SKM-1 (cell line): ENCODE measurements around the gene ARHGAP32.
A peak's percentile ranks its signal among the peaks of the same experiment; 100 is the strongest.

Source experiments
- DNase-seq: peaks from one replicate; lab custom pipeline; 2025; ENCODE audit not compliant: unreplicated experiment; lab: John Stamatoyannopoulos, UW

ARHGAP32 gene

DNA sequence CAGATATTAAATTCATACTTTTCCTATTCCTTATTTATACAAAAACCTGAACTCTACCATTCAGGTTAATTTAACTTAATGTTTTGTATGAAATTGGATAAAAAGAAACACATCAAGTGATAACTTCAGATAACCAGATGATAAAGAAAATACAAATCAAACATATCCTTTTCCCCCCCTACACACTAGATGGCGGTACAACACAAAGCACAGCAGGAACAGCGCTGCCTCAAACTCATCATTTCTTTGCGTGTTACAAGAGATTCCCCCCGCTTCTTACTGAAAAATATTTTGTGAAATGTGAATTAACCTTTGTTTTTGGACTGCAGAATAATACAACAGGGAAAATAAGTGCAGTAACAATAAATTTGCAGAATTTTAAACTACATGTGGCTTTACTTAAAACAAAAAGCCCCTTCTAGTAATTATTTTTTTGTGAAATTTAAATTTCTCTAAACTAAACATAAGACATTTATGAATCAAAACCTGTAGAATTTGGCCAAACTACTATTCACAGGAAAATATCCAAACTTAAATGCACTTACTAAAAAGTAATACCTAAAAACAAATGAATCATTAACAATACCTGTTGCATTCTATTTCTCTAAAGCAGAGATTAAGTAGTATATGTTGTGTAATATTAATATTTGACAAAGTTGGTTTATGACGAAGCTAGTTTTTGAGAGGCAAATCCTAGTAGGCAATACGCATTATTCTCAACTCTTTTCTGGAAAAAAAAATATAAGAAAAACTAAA lies 74.4 kb downstream of the ARHGAP32 start:
- DNase-seq = peak; percentile 37

DNA sequence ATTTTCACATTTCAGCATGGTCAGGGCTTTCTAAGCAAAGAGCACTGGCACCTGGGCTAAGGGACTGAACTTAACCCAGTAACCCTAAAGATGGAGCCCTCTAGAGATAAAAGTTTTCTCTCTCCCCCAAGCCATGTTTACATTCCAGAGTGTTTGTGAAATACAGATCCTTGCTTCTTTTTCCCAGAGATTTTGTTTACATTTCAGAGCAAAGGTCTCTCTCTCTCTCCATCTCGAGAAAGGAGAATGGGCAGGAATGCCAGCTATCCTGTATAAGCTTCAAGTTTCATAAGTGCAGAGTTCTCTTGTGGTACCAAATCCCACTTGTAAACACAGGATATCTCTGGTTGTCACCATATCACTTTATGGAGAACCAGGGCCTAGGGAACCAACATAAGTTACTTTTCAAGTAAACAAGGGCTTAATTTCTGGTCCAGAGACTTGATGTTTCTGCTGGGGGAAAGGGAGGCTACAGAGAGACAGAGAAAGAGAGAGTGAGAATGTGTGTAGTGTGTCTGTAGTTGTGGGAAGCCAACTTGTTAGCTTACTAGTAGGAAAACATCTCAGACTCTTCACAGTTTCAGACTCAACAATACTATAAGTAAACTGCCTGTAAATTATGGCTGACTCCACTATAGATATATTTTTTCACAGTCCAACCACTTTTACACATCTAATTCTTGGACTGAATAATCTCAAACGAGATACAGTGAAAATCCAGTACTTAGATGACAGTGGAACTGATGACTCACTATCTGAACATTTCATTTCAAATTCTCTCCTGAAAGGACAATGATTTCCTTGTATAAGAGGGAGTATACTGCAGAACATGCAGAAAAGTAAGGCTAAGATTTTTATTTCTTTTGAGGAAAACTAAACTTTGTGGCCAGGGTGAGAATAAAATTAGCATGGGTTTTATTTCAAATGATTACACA lies 76.2 kb downstream of the ARHGAP32 start:
- DNase-seq = no peak

DNA sequence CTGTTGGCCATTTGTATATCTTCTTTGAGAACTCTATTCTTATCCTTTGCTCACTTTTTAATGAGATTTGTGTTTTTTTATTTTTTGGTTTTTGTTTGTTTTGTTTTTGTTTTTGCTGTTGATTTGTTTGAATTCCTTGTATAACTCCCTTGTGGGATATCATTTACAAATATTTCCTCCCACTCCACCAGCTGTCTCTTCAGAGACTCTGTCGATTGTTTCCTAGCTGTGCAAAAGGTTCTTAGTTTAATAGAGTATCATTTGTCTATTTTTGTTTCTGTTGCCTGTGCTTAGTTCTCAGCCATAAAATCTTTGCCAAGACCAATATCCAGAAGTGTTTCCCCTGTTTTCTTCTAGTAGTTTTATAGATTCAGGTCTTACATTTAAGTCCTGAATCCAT lies 82.4 kb downstream of the ARHGAP32 start:
- no peak for DNase-seq

DNA sequence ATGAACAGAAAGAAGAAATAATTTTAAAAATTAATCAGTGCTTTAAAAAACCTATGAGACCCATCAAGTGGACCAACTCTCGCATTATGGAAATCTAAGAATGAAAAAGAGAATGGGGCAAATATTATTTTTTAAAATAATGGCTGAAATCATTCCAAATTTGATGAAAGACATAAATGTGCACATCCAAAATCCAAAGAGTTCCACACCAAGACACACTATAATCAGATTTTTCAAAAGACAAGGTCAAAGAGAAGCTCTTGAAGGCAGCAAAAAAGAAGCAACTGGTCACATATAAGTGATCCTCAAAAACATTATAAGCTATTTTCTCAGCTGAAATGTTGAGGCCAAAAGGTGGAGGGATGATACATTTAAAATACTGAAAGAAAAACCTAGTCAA lies 85.3 kb downstream of the ARHGAP32 start:
- no peak for DNase-seq

DNA sequence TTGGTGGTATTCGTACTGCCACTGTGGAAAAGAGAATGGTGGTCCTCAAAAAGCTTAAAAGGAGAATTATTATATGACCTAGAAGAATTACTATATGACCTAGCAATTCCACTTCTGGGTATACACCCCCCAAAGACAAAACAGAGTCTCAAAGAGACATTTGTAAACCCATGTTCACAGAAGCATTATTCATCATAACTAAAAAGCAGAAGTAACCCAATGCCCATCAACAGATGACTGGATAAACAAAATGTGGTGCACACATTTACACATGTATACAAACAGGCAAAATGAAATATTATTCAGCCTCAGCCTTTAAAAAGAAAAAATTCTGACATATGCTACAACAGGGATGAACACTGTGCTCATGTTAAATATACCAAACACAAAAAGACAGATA lies 89.4 kb downstream of the ARHGAP32 start:
- DNase-seq = no peak

DNA sequence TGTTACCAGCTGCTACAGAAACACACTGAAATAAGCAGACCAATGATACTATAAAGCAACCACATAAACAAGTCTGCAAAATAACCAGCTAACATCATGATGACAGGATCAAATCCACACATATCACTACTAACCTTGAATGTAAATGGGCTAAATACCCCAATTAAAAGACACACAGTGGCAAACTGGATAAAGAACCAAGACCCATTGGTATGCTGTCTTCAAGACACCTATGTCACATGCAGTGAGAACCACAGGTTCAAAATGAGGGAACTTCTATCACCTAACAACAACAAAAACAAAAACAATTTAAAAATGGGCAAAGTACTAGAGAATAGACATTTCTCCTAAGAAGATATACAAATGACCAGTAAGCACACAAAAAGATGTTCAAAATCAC lies 89.9 kb downstream of the ARHGAP32 start:
- DNase-seq = no peak

DNA sequence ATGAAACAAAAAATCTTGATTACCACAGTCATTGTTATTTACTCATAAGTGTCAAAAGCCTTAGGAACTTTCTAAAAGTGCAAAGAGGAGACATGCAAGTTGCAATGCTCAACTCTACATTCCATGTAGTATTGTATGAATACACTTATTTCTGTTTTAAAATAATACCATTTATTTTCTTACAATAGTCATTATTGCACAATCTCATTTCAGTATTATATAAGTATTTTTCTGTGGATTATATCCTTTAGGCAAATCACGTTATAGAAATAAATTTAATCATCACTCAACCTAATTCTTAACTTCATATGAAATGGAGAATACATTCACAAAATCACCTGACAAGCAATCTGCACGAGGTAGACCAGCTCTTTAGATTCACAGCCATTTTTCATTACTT lies 98.8 kb downstream of the ARHGAP32 start:
- DNase-seq = no peak

DNA sequence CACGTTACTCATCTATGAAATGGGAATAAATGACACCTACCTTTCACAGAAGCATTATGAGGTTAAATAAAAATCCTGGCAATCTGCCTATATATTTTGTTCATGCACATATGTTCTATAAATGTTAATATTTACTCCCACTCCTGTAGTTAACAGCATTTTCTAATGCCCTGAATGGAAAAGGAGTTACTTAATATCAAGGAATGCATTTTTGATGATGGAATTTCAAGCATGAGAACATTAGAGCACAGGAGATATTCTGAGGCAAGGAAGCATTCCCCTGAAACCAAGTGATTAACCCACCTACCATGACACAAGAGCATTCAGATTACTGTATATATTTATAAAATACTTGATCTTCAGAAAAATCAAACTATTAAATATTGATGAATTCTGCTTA lies 102.1 kb downstream of the ARHGAP32 start:
- DNase-seq = no peak

DNA sequence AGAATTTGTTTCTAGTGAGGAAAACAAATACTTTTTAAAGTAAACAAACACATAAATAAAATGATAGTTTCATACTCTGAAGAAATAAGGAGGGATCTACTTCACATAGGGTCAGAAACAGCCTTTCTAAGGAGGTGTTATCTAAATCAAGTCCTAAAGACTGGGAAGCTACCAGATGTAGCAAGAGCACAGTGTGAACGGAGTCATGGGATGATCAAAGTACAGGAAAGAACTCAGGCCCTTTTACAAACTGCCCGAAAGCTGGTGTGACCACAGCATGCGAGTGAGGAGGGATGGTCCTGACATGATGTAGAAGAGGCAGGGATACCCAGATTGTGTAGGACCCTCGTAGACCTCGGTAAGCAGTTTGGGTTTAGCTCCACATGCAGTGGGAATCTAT lies 102.8 kb downstream of the ARHGAP32 start:
- no peak for DNase-seq

DNA sequence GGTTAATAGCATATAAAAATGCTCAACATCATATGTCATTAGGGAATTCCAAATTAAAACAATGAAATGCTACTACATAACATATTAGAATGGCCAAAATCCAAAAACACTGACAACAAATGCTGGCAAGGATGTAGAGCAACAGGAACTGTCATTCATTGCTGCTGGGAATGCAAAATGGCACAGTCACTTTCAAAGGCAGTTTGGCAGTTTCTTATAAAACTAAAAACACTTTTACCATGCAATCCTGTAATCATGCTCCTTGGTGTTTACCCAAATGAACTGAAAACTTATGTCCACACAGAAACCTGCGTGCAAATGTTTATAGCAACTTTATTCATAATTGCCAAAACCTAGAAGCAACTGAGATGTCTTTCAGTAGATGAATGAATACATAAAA lies 105.1 kb downstream of the ARHGAP32 start:
- no peak for DNase-seq

DNA sequence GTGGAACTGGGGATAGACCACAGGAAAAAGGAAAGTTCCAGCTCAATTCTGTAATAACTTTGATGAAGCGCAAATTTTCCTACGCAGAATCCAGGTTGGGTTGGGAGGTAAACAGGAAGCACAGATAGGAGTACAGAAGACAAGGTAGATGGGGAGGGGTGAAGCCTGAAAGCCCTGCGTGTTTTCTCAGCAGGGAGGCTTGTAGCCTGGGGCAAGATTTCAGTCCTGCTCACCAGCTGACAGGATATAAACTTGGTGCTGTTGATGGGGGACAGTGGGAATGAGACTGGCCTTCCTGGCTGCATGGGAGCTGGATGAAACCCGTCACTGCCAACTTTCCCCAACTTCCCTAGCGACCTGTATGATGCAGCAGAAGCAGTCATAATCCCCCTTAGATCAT lies 114.9 kb downstream of the ARHGAP32 start:
- DNase-seq = no peak

DNA sequence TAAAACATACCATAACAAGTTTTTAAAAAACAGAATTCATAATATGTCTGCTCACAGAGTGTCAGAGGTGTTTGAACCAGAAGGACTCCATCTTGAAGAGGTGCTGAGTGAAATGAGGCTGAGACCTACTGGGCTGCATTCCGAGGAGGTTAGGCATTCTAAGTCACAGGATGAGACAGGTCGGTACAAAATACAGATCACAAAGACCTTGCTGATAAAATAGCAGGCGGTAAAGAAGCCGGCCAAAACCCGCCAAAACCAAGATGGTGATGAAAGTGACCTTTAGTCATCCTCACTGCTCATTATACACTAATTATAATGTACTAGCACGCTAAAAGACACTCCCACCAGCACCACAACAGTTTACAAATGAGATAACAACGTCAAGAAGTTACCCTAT lies 116.4 kb downstream of the ARHGAP32 start:
- DNase-seq = no peak

DNA sequence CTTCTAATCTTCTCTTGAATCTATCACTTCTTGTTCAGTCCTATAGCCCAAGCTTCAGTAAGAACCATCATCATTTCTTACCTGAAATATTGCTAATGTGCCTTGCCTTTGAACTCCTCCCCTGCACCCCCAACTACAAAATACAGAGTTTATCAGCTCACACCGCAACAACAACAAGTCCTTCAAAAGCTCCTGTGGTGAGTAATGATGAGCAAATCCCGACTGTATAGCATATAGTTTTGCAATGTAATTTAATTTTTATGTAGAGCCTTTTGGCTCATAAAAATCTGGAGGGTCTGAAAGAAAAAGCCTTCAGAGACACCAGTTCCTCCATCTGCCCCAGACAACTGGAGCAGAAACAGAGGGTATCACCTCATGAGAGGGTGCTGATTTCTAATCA lies 124.7 kb downstream of the ARHGAP32 start:
- no peak for DNase-seq

DNA sequence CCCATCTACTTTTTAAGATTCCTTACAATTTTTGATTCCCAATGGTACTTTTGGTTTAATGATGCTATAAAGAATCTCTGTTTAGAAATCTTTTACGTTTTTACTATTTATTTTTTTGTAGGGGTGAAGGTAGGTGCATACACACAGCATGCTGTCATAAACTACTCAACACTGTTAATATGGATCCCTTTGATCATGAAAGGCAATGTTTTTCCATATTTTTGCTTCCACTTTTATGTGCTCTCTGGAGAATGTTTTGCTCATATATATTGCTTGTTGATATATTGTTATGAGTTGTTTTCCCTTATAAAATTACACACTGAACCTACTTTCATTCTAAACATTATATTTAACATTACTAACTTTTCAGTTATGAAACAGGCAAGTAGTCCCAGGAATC lies 125.9 kb downstream of the ARHGAP32 start:
- DNase-seq = no peak

DNA sequence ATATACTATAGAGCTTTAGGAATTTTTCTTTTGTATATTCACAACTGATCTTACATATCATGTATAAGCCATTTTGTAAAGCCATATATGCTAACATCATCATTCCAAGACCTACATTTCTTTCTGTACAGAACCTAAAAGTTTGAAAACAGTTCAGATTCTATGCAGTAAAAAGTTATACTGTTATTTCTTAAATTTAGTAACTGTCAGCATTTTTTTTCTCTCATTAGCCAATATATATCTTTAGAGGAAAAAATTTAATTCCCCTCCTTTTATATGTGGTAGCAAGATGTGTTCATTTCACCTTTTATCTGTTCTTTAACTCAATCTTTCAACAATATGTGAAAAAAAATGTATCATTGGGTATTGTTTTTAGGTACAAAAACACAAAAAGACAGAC lies 129.0 kb downstream of the ARHGAP32 start:
- DNase-seq = no peak

DNA sequence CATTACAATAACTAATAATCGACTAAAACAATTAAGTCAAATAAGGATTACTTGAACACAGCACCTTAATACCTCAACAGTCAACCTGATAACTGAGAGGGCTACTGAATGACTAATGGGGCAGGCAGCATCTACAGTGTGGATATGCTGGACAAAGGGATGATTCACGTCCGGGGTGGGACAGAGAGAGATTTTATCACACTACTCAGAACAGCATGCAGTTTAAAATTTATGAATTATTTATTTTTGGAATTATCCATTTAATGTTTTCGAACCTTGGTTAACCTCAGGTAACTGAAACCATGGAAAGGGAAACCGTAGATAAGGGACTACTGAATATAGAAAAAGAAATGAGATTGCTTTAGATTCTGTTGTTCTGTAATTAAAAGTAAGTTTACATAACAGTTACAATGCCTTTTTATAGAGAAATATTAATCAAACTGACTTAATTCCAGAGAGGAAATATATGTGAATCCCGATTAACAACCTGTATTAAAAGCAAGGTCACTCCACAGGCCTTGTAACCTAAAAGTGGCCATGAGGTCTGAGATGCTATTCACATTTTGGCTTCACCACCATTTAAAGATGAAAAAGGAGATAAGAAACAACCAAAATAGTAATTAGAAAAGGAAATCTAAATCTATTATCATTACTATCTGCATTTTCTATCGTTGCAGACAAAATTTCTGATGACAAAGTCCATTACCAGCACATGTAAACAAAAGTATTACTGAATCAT lies 130.5 kb downstream of the ARHGAP32 start:
- DNase-seq = no peak

DNA sequence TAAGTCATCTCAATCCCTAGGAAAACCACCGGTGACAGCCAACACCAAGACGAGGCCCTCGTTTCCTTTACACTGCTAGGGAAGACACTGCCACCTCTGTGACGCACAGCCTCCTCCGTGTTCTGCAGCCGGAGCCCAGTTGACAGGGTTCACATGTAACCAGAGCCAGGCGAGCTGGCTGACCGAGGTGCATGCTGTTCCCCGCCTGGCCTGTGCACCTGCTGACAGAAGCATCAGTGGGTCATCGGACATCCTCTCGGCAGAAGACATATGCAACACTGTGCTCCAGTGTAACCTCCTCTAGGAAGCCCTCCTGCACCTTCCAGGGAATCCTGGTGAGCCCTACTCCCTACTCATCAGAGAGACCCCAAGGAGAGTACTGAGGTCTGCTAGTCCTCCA lies 135.2 kb downstream of the ARHGAP32 start:
- no peak for DNase-seq

DNA sequence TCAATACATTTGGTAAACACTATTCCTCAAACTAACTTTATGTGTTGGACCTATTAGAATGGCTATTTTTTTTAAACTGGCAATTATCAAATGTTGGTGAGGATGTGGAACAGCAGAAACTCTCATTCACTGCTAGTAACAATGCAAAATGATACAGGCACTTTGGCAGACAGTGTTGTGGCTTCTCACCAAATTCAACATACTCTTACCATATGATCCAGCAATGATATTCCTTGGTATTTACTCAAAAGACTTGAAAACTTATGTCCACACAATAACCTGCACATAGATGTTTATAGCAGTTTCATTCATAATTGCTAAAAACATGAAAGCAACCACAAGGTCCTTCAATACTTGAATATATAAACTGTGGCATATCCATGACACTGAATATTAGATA lies 136.9 kb downstream of the ARHGAP32 start:
- DNase-seq = no peak

DNA sequence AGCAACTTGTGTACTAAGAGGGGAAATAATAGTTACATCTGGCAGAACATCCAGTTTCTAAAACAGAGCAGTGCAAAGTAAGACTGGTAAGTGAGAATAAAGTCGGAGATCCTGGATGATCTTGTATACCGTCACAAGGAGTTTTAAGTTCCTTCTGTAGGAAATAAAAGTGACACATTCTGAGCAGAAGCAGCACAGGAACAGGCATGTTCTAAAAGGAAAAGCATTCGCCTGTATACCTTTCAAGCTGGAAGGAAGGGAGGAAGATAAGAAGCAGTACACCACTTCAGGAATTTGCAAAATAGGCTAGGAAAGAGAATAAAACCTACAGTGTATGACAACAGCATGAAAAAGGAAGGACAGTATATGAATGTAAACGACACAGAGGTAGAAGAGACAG lies 143.2 kb downstream of the ARHGAP32 start:
- DNase-seq = no peak

DNA sequence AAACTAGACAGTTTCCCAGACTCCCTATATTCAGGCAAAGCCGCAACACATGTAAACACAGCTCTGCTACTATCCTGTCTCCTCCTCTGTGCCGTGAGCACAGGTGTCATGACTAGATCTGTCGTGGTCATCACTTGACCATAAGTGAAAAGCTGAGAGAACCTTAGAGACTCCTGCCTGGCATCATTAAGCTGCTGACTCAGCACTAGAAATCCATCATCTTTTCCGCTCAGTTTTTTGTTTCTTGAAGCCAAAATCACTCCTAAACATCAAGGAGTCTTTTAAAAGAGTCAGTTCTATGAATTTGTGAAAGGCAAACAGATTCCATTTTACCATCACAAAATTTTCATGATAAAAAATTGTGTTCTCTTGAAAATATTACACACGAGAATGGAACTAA lies 147.0 kb downstream of the ARHGAP32 start:
- DNase-seq = no peak

DNA sequence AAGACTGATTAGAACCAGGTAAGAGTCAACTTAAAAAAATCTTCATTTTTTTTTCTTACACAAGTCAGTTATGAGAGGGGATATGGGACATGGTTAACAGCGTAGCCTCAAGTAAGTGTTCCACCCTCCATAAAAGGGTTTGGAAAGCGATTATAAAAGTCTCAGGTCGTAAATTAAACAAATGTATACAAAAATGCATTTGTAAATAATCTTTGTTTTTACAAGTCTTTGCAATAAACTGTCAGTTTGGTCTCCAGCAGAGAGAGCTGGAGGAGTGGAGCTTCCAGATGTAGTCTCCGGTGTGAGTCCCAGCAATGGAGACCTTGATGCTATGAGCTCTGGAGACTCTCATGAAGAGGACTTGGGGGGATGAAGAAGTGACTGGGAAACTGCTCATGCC lies 149.6 kb downstream of the ARHGAP32 start:
- no peak for DNase-seq

DNA sequence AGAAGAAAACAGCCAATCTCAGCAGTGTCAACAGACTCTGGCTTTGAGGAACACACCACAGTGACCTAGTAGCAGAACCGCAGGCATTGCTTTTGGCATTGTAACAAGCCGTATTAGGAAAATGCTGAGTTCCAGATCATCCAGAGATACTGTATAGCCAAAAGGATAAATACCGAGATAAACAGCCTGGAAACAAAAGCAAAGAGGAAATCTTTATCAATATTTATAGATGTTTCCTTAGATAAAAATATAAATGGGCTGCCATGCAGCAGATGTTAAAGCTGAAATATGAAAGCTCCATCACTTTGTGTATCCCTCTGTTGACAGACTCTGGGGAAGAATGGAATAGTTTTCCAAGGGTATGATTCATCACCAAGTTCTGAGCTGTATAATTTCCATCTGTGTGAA lies 150.5 kb downstream of the ARHGAP32 start:
- DNase-seq = no peak
